HEK293 (cell line): ENCODE measurements around the gene CALML4.

Experiments
- CTCF ChIA-PET: fragments of 350-600 bp; formaldehyde crosslinking; extraction: SDS; loops from one replicate; lab custom pipeline; 2021; ENCODE audit warnings: antibody characterized with exemption; lab: Yijun Ruan, JAX
- POLR2A ChIA-PET: fragments of 300-600 bp; formaldehyde crosslinking; extraction: SDS; loops from one replicate; lab custom pipeline; 2020; ENCODE audit warnings: antibody characterized with exemption, inconsistent platforms; lab: Yijun Ruan, JAX
- H3K27ac ChIP-seq: fragments of 200-500 bp; sonication (Bioruptor generic); 2 replicates; pipeline ENCODE4 v1.5.1; 2014; ENCODE audit warnings: low read depth, low read length, control low read depth, inconsistent platforms; ENCODE audit errors: extremely low read depth
- H3K36me3 ChIP-seq, 2 experiments: fragments of 200-500 bp in 1 of 2; sonication (Bioruptor generic) in 1 of 2; 1 replicate in 1 of 2; 2 replicates in 1 of 2; pipeline ENCODE4 v1.5.1; 2014 to 2017; ENCODE audit warnings: inconsistent platforms in 2 of 2, low read length in 2 of 2; ENCODE audit not compliant: control insufficient read depth in 2 of 2, insufficient read depth in 1 of 2
- H3K4me1 ChIP-seq: fragments of 200-500 bp; sonication (Bioruptor generic); 2 replicates; pipeline ENCODE4 v1.5.1; 2014; ENCODE audit warnings: mild to moderate bottlenecking, low read length, inconsistent platforms; ENCODE audit not compliant: control insufficient read depth, insufficient read depth
- H3K4me3 ChIP-seq: 2 replicates; pipeline ENCODE4 v1.5.1; 2011; ENCODE audit warnings: low read depth, mild to moderate bottlenecking, control low read depth, low read length, moderate library complexity
- H3K9me3 ChIP-seq: fragments of 200-500 bp; sonication (Bioruptor generic); 2 replicates; pipeline ENCODE4 v1.5.1; 2014; ENCODE audit warnings: low read depth, low read length, inconsistent platforms; ENCODE audit not compliant: control insufficient read depth, insufficient read depth
- GLIS1 ChIP-seq: fragments of 450-650 bp; formaldehyde crosslinking; IDR thresholded peaks from 2 replicates; pipeline ENCODE4 v1.5.1; 2016; ENCODE audit warnings: missing biosample characterization, missing genetic modification characterization
- GLIS2 ChIP-seq: fragments of 450-650 bp; formaldehyde crosslinking; IDR thresholded peaks from 2 replicates; pipeline ENCODE4 v1.5.1; 2016; ENCODE audit warnings: missing biosample characterization, missing genetic modification characterization
- WT1 ChIP-seq: fragments of 450-650 bp; formaldehyde crosslinking; IDR thresholded peaks from 2 replicates; pipeline ENCODE4 v1.5.1; 2016; ENCODE audit warnings: missing biosample characterization, missing genetic modification characterization
- ZFHX2 ChIP-seq: fragments of 450-650 bp; formaldehyde crosslinking; conservative IDR thresholded peaks from 2 replicates; pipeline ENCODE4 v1.5.1; 2016; ENCODE audit warnings: missing biosample characterization, missing genetic modification characterization
- ZFP41 ChIP-seq: fragments of 450-650 bp; formaldehyde crosslinking; IDR thresholded peaks from 2 replicates; pipeline ENCODE4 v1.5.1; 2016; ENCODE audit warnings: missing biosample characterization, missing genetic modification characterization, borderline replicate concordance
- ZIC2 ChIP-seq: fragments of 450-650 bp; formaldehyde crosslinking; IDR thresholded peaks from 2 replicates; pipeline ENCODE4 v1.5.1; 2016; ENCODE audit warnings: missing biosample characterization, missing genetic modification characterization
- ZNF140 ChIP-seq: fragments of 450-650 bp; formaldehyde crosslinking; IDR thresholded peaks from 2 replicates; pipeline ENCODE4 v1.5.1; 2016; ENCODE audit warnings: missing biosample characterization, missing genetic modification characterization
- ZNF23 ChIP-seq: fragments of 450-650 bp; formaldehyde crosslinking; IDR thresholded peaks from 2 replicates; pipeline ENCODE4 v1.5.1; 2016; ENCODE audit warnings: missing biosample characterization, missing genetic modification characterization, borderline replicate concordance
- ZNF341 ChIP-seq: fragments of 450-650 bp; formaldehyde crosslinking; IDR thresholded peaks from 2 replicates; pipeline ENCODE4; 2016; ENCODE audit warnings: low read depth, missing biosample characterization, missing genetic modification characterization
- ZNF366 ChIP-seq: fragments of 450-650 bp; formaldehyde crosslinking; conservative IDR thresholded peaks from 2 replicates; pipeline ENCODE4 v1.5.1; 2016; ENCODE audit warnings: missing biosample characterization, missing genetic modification characterization
- ZNF394 ChIP-seq: fragments of 450-650 bp; formaldehyde crosslinking; IDR thresholded peaks from 2 replicates; pipeline ENCODE4 v1.5.1; 2016; ENCODE audit warnings: missing biosample characterization, missing genetic modification characterization, mild to moderate bottlenecking, moderate library complexity, borderline replicate concordance
- ZNF529 ChIP-seq: fragments of 450-650 bp; formaldehyde crosslinking; IDR thresholded peaks from 2 replicates; pipeline ENCODE4 v1.5.1; 2017; ENCODE audit warnings: missing genetic modification characterization, missing biosample characterization; ENCODE audit not compliant: insufficient replicate concordance
- ZNF548 ChIP-seq: fragments of 450-650 bp; formaldehyde crosslinking; IDR thresholded peaks from 2 replicates; pipeline ENCODE4 v1.5.1; 2016; ENCODE audit warnings: missing biosample characterization, missing genetic modification characterization
- TF ChIP-seq, protein P1 (sequence below): fragments of 450-650 bp; formaldehyde crosslinking; IDR thresholded peaks from 2 replicates; pipeline ENCODE4 v1.5.1; 2016; ENCODE audit warnings: missing biosample characterization, missing genetic modification characterization, low read depth
- TF ChIP-seq, protein P2 (sequence below): fragments of 450-650 bp; formaldehyde crosslinking; conservative IDR thresholded peaks from 2 replicates; pipeline ENCODE4 v1.5.1; 2016; ENCODE audit warnings: low read depth, missing biosample characterization, missing genetic modification characterization
- TF ChIP-seq, protein P3 (sequence below): fragments of 450-650 bp; formaldehyde crosslinking; IDR thresholded peaks from 2 replicates; pipeline ENCODE4 v1.5.1; 2016; ENCODE audit warnings: missing biosample characterization, missing genetic modification characterization
- TF ChIP-seq, protein P4 (sequence below): fragments of 450-650 bp; formaldehyde crosslinking; IDR thresholded peaks from 2 replicates; pipeline ENCODE4 v1.5.1; 2017; ENCODE audit warnings: missing biosample characterization, missing genetic modification characterization
- TF ChIP-seq, protein P5 (sequence below): fragments of 450-650 bp; formaldehyde crosslinking; IDR thresholded peaks from 2 replicates; pipeline ENCODE4 v1.5.1; 2016; ENCODE audit warnings: missing biosample characterization, missing genetic modification characterization
- TF ChIP-seq, protein P6 (sequence below): fragments of 450-650 bp; formaldehyde crosslinking; IDR thresholded peaks from 2 replicates; pipeline ENCODE4 v1.5.1; 2017; ENCODE audit warnings: missing biosample characterization, missing genetic modification characterization

CALML4 gene

DNA sequence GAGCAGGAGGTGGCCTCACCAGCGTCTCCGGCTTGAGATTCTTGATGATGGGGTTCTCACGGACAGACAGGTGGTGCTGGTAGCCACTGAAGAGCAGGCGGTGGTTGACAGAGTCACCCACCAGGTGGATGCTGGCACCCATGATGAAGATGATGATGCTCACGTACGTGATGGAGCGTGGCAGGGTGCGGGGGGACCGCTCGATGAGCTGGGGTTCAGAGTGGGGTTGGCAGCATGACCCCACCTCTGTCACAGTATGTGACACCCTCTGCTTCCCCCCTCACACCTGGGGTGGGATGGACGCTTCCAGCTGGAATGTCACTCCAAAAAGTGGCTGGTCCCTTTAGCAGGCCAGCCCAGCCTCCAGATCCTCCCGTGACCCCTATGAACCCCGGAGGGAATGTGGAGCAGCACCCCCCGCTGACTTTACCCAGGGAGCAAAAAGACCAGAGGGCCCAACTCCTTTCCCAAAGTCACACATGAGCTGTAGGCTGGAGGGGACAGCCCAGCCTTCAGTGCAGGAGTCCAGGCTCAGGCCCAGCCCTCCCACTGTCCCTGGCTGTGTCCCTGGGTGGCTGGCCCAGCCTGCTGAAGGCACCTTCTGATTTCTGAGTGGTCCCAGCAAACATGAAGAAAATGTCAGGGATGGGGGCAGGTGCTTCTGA, 6.7 kb upstream of the CALML4 start:
- CTCF ChIA-PET: interaction anchor here (0.6 to 2.8 kb wide), 5 partner anchors 10 to 1252 kb away, joined by 3 to 9 read pairs (median 5); no protein-coding TSS in a partner anchor
- H3K4me1 ChIP-seq: no peaks in the 10 kb centered on the region
- TF ChIP-seq WT1 (tag by site-specific recombination) (no peak), ZNF394 (tag by site-specific recombination) (no peak), GLIS2 (tag by site-specific recombination) (0 out of 2 replicates have a peak, but pooled peaks have one; percentile 20), ZNF23 (tag by site-specific recombination) (no peak), ZFP41 (tag by site-specific recombination) (no peak)
- TF ChIP-seq, protein P1, sequence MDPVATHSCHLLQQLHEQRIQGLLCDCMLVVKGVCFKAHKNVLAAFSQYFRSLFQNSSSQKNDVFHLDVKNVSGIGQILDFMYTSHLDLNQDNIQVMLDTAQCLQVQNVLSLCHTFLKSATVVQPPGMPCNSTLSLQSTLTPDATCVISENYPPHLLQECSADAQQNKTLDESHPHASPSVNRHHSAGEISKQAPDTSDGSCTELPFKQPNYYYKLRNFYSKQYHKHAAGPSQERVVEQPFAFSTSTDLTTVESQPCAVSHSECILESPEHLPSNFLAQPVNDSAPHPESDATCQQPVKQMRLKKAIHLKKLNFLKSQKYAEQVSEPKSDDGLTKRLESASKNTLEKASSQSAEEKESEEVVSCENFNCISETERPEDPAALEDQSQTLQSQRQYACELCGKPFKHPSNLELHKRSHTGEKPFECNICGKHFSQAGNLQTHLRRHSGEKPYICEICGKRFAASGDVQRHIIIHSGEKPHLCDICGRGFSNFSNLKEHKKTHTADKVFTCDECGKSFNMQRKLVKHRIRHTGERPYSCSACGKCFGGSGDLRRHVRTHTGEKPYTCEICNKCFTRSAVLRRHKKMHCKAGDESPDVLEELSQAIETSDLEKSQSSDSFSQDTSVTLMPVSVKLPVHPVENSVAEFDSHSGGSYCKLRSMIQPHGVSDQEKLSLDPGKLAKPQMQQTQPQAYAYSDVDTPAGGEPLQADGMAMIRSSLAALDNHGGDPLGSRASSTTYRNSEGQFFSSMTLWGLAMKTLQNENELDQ: no peak
- no peak overlapping the region for H3K27ac ChIP-seq
- POLR2A ChIA-PET: interaction anchor here (0.5 kb wide), 1 partner anchor 9 kb away, joined by 3 read pairs; no protein-coding TSS in a partner anchor
- H3K4me3 ChIP-seq: no peak overlapping the region
- H3K36me3 ChIP-seq: peaks cover 14 to 65% of the 10 kb centered on the region in 2 experiments
- no peaks in the 10 kb centered on the region for H3K9me3 ChIP-seq

DNA sequence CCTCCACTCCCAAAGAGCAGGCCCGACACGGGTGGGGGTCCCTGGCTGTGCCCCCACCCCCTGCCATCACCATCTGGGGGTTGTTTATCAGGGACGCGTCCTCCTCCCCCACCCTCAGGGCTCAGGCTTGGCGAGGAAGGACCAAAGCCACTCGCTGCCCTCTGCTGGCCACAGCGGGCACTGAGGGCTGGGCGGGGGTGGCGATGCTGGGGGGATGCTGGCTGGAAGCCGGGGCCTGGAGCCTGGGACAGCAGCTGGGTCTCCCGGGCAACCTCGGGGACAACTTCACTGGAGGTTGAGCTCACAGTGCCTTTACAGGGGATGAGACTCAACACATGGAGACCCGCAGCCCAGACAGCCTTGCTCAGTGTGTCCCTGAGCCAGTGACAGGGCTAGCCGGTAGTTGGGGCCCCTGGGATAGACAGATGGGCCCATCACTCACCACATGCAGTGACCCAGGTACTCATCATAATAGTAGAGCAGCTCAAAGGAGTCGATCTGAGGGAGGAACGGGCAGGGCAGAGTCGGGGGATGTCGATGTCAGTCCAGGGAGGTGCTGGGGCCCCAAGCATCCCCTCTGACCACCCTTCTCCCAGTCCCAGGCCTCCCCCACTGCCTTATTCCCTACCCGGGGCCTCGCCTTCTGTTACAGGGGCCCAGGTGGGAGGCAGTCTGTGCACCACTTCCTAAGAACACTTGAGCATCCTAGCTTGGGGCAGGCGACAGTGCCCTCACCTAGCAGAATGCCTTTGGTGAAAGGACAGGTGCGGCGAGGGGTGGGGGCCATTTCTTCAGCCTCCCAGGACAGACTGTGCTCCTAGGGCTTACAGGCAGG, 5.9 kb upstream of the CALML4 start:
- no peaks in the 10 kb centered on the region for H3K4me1 ChIP-seq
- ChIA-PET CTCF (interaction anchor here (0.5 to 2.8 kb wide), 14 partner anchors 9 to 1251 kb away, joined by 3 to 9 read pairs (median 3); no protein-coding TSS in a partner anchor), POLR2A (interaction anchor here (0.5 kb wide), 1 partner anchor 10 kb away, joined by 3 read pairs; no protein-coding TSS in a partner anchor)
- peaks cover 10 to 57% of the 10 kb centered on the region in 2 experiments; a peak in 2 of 3 replicates for H3K36me3 ChIP-seq
- H3K27ac ChIP-seq: no peak overlapping the region
- H3K4me3 ChIP-seq: no peak overlapping the region
- no peaks in the 10 kb centered on the region for H3K9me3 ChIP-seq
- TF ChIP-seq, protein P2, sequence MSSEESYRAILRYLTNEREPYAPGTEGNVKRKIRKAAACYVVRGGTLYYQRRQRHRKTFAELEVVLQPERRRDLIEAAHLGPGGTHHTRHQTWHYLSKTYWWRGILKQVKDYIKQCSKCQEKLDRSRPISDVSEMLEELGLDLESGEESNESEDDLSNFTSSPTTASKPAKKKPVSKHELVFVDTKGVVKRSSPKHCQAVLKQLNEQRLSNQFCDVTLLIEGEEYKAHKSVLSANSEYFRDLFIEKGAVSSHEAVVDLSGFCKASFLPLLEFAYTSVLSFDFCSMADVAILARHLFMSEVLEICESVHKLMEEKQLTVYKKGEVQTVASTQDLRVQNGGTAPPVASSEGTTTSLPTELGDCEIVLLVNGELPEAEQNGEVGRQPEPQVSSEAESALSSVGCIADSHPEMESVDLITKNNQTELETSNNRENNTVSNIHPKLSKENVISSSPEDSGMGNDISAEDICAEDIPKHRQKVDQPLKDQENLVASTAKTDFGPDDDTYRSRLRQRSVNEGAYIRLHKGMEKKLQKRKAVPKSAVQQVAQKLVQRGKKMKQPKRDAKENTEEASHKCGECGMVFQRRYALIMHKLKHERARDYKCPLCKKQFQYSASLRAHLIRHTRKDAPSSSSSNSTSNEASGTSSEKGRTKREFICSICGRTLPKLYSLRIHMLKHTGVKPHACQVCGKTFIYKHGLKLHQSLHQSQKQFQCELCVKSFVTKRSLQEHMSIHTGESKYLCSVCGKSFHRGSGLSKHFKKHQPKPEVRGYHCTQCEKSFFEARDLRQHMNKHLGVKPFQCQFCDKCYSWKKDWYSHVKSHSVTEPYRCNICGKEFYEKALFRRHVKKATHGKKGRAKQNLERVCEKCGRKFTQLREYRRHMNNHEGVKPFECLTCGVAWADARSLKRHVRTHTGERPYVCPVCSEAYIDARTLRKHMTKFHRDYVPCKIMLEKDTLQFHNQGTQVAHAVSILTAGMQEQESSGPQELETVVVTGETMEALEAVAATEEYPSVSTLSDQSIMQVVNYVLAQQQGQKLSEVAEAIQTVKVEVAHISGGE (tag by site-specific recombination): no peak
- TF ChIP-seq ZNF140 (tag by site-specific recombination): no peak
- no peak for TF ChIP-seq ZNF366
- TF ChIP-seq, protein P3, sequence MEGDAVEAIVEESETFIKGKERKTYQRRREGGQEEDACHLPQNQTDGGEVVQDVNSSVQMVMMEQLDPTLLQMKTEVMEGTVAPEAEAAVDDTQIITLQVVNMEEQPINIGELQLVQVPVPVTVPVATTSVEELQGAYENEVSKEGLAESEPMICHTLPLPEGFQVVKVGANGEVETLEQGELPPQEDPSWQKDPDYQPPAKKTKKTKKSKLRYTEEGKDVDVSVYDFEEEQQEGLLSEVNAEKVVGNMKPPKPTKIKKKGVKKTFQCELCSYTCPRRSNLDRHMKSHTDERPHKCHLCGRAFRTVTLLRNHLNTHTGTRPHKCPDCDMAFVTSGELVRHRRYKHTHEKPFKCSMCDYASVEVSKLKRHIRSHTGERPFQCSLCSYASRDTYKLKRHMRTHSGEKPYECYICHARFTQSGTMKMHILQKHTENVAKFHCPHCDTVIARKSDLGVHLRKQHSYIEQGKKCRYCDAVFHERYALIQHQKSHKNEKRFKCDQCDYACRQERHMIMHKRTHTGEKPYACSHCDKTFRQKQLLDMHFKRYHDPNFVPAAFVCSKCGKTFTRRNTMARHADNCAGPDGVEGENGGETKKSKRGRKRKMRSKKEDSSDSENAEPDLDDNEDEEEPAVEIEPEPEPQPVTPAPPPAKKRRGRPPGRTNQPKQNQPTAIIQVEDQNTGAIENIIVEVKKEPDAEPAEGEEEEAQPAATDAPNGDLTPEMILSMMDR (tag by site-specific recombination): peak; percentile 83
- TF ChIP-seq ZNF341 (tag by site-specific recombination): no peak
- peak; percentile 22; the same call in 1 of the 2 replicates for TF ChIP-seq ZIC2 (tag by site-specific recombination)
- TF ChIP-seq, protein P4, sequence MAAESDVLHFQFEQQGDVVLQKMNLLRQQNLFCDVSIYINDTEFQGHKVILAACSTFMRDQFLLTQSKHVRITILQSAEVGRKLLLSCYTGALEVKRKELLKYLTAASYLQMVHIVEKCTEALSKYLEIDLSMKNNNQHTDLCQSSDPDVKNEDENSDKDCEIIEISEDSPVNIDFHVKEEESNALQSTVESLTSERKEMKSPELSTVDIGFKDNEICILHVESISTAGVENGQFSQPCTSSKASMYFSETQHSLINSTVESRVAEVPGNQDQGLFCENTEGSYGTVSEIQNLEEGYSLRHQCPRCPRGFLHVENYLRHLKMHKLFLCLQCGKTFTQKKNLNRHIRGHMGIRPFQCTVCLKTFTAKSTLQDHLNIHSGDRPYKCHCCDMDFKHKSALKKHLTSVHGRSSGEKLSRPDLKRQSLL (tag by site-specific recombination): no peak
- TF ChIP-seq GLIS1 (tag by site-specific recombination): 0 out of 2 replicates have a peak, but pooled peaks have one; percentile 19
- TF ChIP-seq, protein P5, sequence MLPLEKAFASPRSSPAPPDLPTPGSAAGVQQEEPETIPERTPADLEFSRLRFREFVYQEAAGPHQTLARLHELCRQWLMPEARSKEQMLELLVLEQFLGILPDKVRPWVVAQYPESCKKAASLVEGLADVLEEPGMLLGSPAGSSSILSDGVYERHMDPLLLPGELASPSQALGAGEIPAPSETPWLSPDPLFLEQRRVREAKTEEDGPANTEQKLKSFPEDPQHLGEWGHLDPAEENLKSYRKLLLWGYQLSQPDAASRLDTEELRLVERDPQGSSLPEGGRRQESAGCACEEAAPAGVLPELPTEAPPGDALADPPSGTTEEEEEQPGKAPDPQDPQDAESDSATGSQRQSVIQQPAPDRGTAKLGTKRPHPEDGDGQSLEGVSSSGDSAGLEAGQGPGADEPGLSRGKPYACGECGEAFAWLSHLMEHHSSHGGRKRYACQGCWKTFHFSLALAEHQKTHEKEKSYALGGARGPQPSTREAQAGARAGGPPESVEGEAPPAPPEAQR: no peak
- TF ChIP-seq ZNF529 (tag by site-specific recombination): no peak
- TF ChIP-seq, protein P6, sequence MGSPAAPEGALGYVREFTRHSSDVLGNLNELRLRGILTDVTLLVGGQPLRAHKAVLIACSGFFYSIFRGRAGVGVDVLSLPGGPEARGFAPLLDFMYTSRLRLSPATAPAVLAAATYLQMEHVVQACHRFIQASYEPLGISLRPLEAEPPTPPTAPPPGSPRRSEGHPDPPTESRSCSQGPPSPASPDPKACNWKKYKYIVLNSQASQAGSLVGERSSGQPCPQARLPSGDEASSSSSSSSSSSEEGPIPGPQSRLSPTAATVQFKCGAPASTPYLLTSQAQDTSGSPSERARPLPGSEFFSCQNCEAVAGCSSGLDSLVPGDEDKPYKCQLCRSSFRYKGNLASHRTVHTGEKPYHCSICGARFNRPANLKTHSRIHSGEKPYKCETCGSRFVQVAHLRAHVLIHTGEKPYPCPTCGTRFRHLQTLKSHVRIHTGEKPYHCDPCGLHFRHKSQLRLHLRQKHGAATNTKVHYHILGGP: no peak
- TF ChIP-seq GLIS2 (tag by site-specific recombination): peak; percentile 74; the same call in 1 of the 2 replicates
- no peak for TF ChIP-seq ZNF548
- TF ChIP-seq ZFHX2: 0 out of 2 replicates have a peak, but pooled peaks have one; percentile 26
